HL-60/S4 treated with retinoic acid at 250 ng/mL for 4 days and 3 days (cell line): ENCODE data around the gene VRK2.
"Not testable (repeated sequence)": the region's sequence is repeated elsewhere in the genome, so short reads cannot be mapped to it uniquely, and the experiment has no call there.

Source experiments
- in situ Hi-C: fragments of 300-500 bp; cut with MboI; formaldehyde crosslinking; loops from 2 replicates; pipeline ENCODE4 v1.7.0; 2022; ENCODE audit warnings: low sequenced_read_pairs

VRK2 gene

GRCh38 chr2:58156780-58157179, 110.2 kb downstream of the VRK2 start:
- in situ Hi-C loops, result no loop called here

GRCh38 chr2:58157754-58158153, 111.1 kb downstream of the VRK2 start:
- in situ Hi-C loops, result no loop called here

GRCh38 chr2:58158481-58158880, 111.9 kb downstream of the VRK2 start:
- in situ Hi-C loops, result no loop called here

GRCh38 chr2:58163913-58164312, 117.3 kb downstream of the VRK2 start:
- in situ Hi-C loops, result no loop called here

GRCh38 chr2:58168130-58168529, 121.5 kb downstream of the VRK2 start:
- in situ Hi-C loops, result not testable (repeated sequence)

GRCh38 chr2:58169845-58170244, 123.2 kb downstream of the VRK2 start:
- in situ Hi-C loops, result not testable (repeated sequence)

- in situ Hi-C loops, result not testable (repeated sequence)
These were observed 123.8 kb downstream of the VRK2 start for GRCh38 chr2:58170334-58170933.

- in situ Hi-C loops, result not testable (repeated sequence)
These were observed 125.2 kb downstream of the VRK2 start for GRCh38 chr2:58171831-58172230.

GRCh38 chr2:58177187-58177586, 130.6 kb downstream of the VRK2 start:
- in situ Hi-C loops, result not testable (repeated sequence)

GRCh38 chr2:58180175-58180574, 133.6 kb downstream of the VRK2 start:
- in situ Hi-C loops, result not testable (repeated sequence)

GRCh38 chr2:58180635-58181034, 134.0 kb downstream of the VRK2 start:
- in situ Hi-C loops, result no loop called here

GRCh38 chr2:58182527-58182926, 135.9 kb downstream of the VRK2 start:
- in situ Hi-C loops, result no loop called here

GRCh38 chr2:58186501-58186900, 139.9 kb downstream of the VRK2 start:
- in situ Hi-C loops, result no loop called here

GRCh38 chr2:58187022-58187421, 140.4 kb downstream of the VRK2 start:
- in situ Hi-C loops, result not testable (repeated sequence)

GRCh38 chr2:58194458-58194857, 147.9 kb downstream of the VRK2 start:
- in situ Hi-C loops, result no loop called here

- in situ Hi-C loops, result no loop called here
These were observed 149.1 kb downstream of the VRK2 start for GRCh38 chr2:58195662-58196061.

- in situ Hi-C loops, result no loop called here
These were observed 151.3 kb downstream of the VRK2 start for GRCh38 chr2:58197894-58198293.

- in situ Hi-C loops, result no loop called here
These were observed 155.8 kb downstream of the VRK2 start for GRCh38 chr2:58202404-58202803.

- in situ Hi-C loops, result no loop called here
These were observed 156.4 kb downstream of the VRK2 start for GRCh38 chr2:58203018-58203417.

- in situ Hi-C loops, result no loop called here
These were observed 157.8 kb downstream of the VRK2 start for GRCh38 chr2:58204195-58204959.

GRCh38 chr2:58206785-58207184, 160.2 kb downstream of the VRK2 start:
- in situ Hi-C loops, result no loop called here

- in situ Hi-C loops, result no loop called here
These were observed 160.6 kb downstream of the VRK2 start for GRCh38 chr2:58207189-58207588.
